ENCODE measurements around the gene MCM10. TPM values are rescaled to one million over a fixed set of nuclear protein-coding genes. Genes with fewer than 3 reads are reported as not detected.

MCM10 gene
- total and polyA plus RNA-seq, 2 experiments from 2014 or later, result 38.2 to 43.0 TPM

DNA sequence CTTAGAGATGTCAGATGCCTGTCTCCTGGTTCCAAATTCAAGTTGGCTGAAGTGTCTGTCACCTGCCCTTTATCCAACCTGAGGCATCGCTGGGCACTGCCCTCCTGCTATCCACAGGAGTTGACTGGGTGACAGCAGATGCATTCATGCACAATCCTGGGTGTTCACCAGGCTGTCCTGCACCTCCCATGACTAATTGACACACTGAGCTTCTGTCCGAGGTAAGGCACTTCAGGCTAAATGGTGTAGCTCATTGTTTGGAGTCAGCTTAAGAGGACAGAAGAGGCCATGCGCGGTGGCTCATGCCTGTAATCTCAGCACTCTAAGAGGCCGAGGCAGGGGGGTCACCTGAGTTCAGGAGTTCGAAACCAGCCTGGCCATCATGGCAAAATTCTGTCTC is 70.5 kb downstream of the MCM10 start (continued):
- TF ChIP-seq, protein P1, sequence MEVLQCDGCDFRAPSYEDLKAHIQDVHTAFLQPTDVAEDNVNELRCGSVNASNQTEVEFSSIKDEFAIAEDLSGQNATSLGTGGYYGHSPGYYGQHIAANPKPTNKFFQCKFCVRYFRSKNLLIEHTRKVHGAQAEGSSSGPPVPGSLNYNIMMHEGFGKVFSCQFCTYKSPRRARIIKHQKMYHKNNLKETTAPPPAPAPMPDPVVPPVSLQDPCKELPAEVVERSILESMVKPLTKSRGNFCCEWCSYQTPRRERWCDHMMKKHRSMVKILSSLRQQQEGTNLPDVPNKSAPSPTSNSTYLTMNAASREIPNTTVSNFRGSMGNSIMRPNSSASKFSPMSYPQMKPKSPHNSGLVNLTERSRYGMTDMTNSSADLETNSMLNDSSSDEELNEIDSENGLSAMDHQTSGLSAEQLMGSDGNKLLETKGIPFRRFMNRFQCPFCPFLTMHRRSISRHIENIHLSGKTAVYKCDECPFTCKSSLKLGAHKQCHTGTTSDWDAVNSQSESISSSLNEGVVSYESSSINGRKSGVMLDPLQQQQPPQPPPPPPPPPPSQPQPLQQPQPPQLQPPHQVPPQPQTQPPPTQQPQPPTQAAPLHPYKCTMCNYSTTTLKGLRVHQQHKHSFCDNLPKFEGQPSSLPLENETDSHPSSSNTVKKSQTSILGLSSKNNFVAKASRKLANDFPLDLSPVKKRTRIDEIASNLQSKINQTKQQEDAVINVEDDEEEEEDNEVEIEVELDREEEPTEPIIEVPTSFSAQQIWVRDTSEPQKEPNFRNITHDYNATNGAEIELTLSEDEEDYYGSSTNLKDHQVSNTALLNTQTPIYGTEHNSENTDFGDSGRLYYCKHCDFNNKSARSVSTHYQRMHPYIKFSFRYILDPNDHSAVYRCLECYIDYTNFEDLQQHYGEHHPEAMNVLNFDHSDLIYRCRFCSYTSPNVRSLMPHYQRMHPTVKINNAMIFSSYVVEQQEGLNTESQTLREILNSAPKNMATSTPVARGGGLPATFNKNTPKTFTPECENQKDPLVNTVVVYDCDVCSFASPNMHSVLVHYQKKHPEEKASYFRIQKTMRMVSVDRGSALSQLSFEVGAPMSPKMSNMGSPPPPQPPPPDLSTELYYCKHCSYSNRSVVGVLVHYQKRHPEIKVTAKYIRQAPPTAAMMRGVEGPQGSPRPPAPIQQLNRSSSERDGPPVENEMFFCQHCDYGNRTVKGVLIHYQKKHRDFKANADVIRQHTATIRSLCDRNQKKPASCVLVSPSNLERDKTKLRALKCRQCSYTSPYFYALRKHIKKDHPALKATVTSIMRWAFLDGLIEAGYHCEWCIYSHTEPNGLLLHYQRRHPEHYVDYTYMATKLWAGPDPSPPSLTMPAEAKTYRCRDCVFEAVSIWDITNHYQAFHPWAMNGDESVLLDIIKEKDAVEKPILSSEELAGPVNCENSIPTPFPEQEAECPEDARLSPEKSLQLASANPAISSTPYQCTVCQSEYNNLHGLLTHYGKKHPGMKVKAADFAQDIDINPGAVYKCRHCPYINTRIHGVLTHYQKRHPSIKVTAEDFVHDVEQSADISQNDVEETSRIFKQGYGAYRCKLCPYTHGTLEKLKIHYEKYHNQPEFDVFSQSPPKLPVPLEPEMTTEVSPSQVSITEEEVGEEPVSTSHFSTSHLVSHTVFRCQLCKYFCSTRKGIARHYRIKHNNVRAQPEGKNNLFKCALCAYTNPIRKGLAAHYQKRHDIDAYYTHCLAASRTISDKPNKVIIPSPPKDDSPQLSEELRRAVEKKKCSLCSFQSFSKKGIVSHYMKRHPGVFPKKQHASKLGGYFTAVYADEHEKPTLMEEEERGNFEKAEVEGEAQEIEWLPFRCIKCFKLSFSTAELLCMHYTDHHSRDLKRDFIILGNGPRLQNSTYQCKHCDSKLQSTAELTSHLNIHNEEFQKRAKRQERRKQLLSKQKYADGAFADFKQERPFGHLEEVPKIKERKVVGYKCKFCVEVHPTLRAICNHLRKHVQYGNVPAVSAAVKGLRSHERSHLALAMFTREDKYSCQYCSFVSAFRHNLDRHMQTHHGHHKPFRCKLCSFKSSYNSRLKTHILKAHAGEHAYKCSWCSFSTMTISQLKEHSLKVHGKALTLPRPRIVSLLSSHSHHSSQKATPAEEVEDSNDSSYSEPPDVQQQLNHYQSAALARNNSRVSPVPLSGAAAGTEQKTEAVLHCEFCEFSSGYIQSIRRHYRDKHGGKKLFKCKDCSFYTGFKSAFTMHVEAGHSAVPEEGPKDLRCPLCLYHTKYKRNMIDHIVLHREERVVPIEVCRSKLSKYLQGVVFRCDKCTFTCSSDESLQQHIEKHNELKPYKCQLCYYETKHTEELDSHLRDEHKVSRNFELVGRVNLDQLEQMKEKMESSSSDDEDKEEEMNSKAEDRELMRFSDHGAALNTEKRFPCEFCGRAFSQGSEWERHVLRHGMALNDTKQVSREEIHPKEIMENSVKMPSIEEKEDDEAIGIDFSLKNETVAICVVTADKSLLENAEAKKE (CRISPR knock-in tag; IDR thresholded peaks at IDR 0.05), result no peak
- TF ChIP-seq EZH2phosphoT487 (IDR thresholded peaks at IDR 0.05; ENCODE audit: unreplicated experiment) (no peak), EZH2 (IDR thresholded peaks at IDR 0.05; ENCODE audit: low read depth, unreplicated experiment) (no peak), POLR2AphosphoS5 (IDR thresholded peaks at IDR 0.05; ENCODE audit: low read depth) (no peak), CREB1 (CRISPR knock-in tag; IDR thresholded peaks at IDR 0.05; ENCODE audit: low read depth) (no peak)
- TF ChIP-seq, protein P2, sequence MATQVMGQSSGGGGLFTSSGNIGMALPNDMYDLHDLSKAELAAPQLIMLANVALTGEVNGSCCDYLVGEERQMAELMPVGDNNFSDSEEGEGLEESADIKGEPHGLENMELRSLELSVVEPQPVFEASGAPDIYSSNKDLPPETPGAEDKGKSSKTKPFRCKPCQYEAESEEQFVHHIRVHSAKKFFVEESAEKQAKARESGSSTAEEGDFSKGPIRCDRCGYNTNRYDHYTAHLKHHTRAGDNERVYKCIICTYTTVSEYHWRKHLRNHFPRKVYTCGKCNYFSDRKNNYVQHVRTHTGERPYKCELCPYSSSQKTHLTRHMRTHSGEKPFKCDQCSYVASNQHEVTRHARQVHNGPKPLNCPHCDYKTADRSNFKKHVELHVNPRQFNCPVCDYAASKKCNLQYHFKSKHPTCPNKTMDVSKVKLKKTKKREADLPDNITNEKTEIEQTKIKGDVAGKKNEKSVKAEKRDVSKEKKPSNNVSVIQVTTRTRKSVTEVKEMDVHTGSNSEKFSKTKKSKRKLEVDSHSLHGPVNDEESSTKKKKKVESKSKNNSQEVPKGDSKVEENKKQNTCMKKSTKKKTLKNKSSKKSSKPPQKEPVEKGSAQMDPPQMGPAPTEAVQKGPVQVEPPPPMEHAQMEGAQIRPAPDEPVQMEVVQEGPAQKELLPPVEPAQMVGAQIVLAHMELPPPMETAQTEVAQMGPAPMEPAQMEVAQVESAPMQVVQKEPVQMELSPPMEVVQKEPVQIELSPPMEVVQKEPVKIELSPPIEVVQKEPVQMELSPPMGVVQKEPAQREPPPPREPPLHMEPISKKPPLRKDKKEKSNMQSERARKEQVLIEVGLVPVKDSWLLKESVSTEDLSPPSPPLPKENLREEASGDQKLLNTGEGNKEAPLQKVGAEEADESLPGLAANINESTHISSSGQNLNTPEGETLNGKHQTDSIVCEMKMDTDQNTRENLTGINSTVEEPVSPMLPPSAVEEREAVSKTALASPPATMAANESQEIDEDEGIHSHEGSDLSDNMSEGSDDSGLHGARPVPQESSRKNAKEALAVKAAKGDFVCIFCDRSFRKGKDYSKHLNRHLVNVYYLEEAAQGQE (IDR thresholded peaks at IDR 0.05; ENCODE audit: unreplicated experiment), result no peak

All from GM23338 (cell line).